Right lobe of liver (tissue), 6 donors: ENCODE measurements around the gene PEX16. TPM values are rescaled to one million over a fixed set of nuclear protein-coding genes. Genes with fewer than 3 reads are reported as not detected.

Experiments used
- ATAC-seq, 4 donors: fragments of 200-7000 bp; cut with Tn5 transposase; one replicate each; pipeline ENCODE4 v1.9.1; 2020; ENCODE audit warnings: mild to moderate bottlenecking in 4 of 4, moderate library complexity in 4 of 4
- DNase-seq, 3 donors: peaks; one replicate each; pipeline ENCODE4 v3.0.0-alpha.2; 2020
- H3K27ac ChIP-seq, 3 donors: fragments of 200-600 bp; one replicate each; pipeline ENCODE4 v1.8.0; 2022
- H3K27me3 ChIP-seq, 2 donors: fragments of 200-600 bp; one replicate each; pipeline ENCODE4 v1.8.0; 2022
- H3K36me3 ChIP-seq, 4 donors: fragments of 200-600 bp; sonication (generic) in 1 of 4; one replicate each; pipeline versions ENCODE4 v1.5.1 to v1.8.0; 2017 to 2022; ENCODE audit warnings: control low read depth in 1 of 4
- H3K4me1 ChIP-seq, 4 donors: fragments of 200-600 bp; sonication (generic) in 1 of 4; one replicate each; pipeline versions ENCODE4 v1.5.1 to v1.8.0; 2017 to 2022; ENCODE audit warnings: control low read depth in 1 of 4
- H3K4me3 ChIP-seq, 3 donors: fragments of 200-600 bp; one replicate each; pipeline ENCODE4 v1.8.0; 2022
- H3K9me3 ChIP-seq, 4 donors: fragments of 200-600 bp; sonication (generic) in 1 of 4; one replicate each; pipeline versions ENCODE4 v1.5.1 to v1.8.0; 2017 to 2022; ENCODE audit warnings: control low read depth in 1 of 4
- CTCF ChIP-seq, 4 donors: fragments of 200-600 bp in 3 of 4; fragments of 450-650 bp in 1 of 4; IDR thresholded peaks; one replicate each; pipeline versions ENCODE4 v1.5.1 to v1.8.0; 2016 to 2022; ENCODE audit warnings: antibody characterized with exemption in 4 of 4, mild to moderate bottlenecking in 2 of 4
- POLR2A ChIP-seq: fragments of 450-650 bp; IDR thresholded peaks from one replicate; pipeline ENCODE4 v1.6.1; 2017; ENCODE audit warnings: antibody characterized with exemption, mild to moderate bottlenecking
- WGBS: methylation state at CpG from one replicate; pipeline ENCODE4 v1.1.6; 2018; ENCODE audit warnings: low coverage, low lambda C conversion rate; ENCODE audit not compliant: insufficient coverage; ENCODE audit errors: missing lambda C conversion rate; 5-methylcytosine and 5-hydroxymethylcytosine counted together
- intact Hi-C, 2 donors: fragments of 100-400 bp; cut with DNase I; formaldehyde crosslinking; loops; one replicate each; pipeline versions ENCODE4 v1.11.2 to v1.14.1; 2022
- total RNA-seq, 6 experiments: library from RNA; depleted of rRNA in 2 of 6; stranded (reverse); fragments of >200 nt in 2 of 6; fragmentation: NEBNext Ultra II Directional in 3 of 6; extraction: Animal tissue kit (Norgen Biotek cat#: 25700) in 3 of 6; gene quantifications; one replicate each; pipeline versions ENCODE4 v1.1.0 to v1.2.4, GENCODE V29; 2016 to 2023
- donor health status: DM: no; HTN: yes; CAD: no.
- donor health status: DM: no; HTN: no; CAD: no.
- donor health status: DM: no; HTN: no; CAD: no.
- donor health status: DM: no; HTN: yes; CAD: no.
- donor health status: DM: no; HTN: yes; CAD: no.

Gene PEX16
- total RNA-seq, 6 experiments from 2014 or later = 17.9 to 36.7 (median 32.4) TPM

- ATAC-seq = no peak
Observed at GRCh38 chr11:45927684-45928413, 10.2 kb upstream of the PEX16 start.

GRCh38 chr11:45927332-45927683, 9.6 kb upstream of the PEX16 start:
- no peak for DNase-seq
- TF ChIP-seq CTCF (IDR thresholded peaks at IDR 0.05) = no peak
- no peak for TF ChIP-seq POLR2A
- no peak overlapping the region for H3K4me3 ChIP-seq
- H3K27ac ChIP-seq = no peak overlapping the region
- H3K36me3 ChIP-seq = no peaks in the 10 kb centered on the region
- ATAC-seq = no peak
- peaks cover 0 to 7% (median 0%) of the 10 kb centered on the region in 4 donors for H3K4me1 ChIP-seq
- H3K27me3 ChIP-seq = no peaks in the 10 kb centered on the region
- intact Hi-C loops = no loop called here
- 71% methylated on average over 6 of the region's 15 CpGs for WGBS
- H3K9me3 ChIP-seq = no peaks in the 10 kb centered on the region

More at GRCh38 chr11:45927684-45928413, 10.2 kb upstream of the PEX16 start:
- H3K9me3 ChIP-seq = no peaks in the 10 kb centered on the region
- H3K4me1 ChIP-seq = peaks cover 0 to 4% (median under 1%) of the 10 kb centered on the region in 4 donors
- intact Hi-C loops = no loop called here
- H3K27me3 ChIP-seq = no peaks in the 10 kb centered on the region
- 100% methylated on average over 1 of the region's 27 CpGs for WGBS
- no peak overlapping the region for H3K4me3 ChIP-seq
- no peak for TF ChIP-seq POLR2A
- peak in 1 of 3 donors; percentile 38 for DNase-seq
- H3K36me3 ChIP-seq = no peaks in the 10 kb centered on the region
- H3K27ac ChIP-seq = no peak overlapping the region

GRCh38 chr11:45926536-45927331, 9.1 kb upstream of the PEX16 start:
- 86% methylated on average over 4 of the region's 12 CpGs for WGBS
- Histone ChIP-seq H3K27me3 (no peaks in the 10 kb centered on the region), H3K9me3 (no peaks in the 10 kb centered on the region), H3K4me3 (no peak overlapping the region), H3K27ac (no peak overlapping the region), H3K4me1 (peaks cover 0 to 11% (median 0%) of the 10 kb centered on the region in 4 donors), H3K36me3 (no peaks in the 10 kb centered on the region)
- no peak for TF ChIP-seq POLR2A
- no peak for TF ChIP-seq CTCF (IDR thresholded peaks at IDR 0.05)
- DNase-seq (peak in 1 of 3 donors; percentile 39), ATAC-seq (no peak)
- intact Hi-C loops = no loop called here

GRCh38 chr11:45926001-45926401, 8.3 kb upstream of the PEX16 start:
- WGBS = 100% methylated on average over 1 of the region's 12 CpGs
- intact Hi-C loops = no loop called here
- DNase-seq (peak in 1 of 3 donors; percentile 40), ATAC-seq (no peak)
- Histone ChIP-seq H3K27ac (no peak overlapping the region), H3K4me3 (no peak overlapping the region), H3K36me3 (no peaks in the 10 kb centered on the region), H3K9me3 (no peaks in the 10 kb centered on the region), H3K27me3 (no peaks in the 10 kb centered on the region), H3K4me1 (peaks cover 0 to 11% (median 0%) of the 10 kb centered on the region in 4 donors)
- TF ChIP-seq POLR2A = no peak
- no peak for TF ChIP-seq CTCF (IDR thresholded peaks at IDR 0.05)

GRCh38 chr11:45925550-45925949, 7.9 kb upstream of the PEX16 start:
- no peak overlapping the region for H3K27ac ChIP-seq
- H3K4me1 ChIP-seq = peaks cover 0 to 11% (median 0%) of the 10 kb centered on the region in 4 donors
- DNase-seq (no peak), ATAC-seq (no peak)
- H3K9me3 ChIP-seq = no peaks in the 10 kb centered on the region
- no peak for TF ChIP-seq POLR2A
- no peak for TF ChIP-seq CTCF (IDR thresholded peaks at IDR 0.05)
- 85% methylated on average over 3 of the region's 3 CpGs for WGBS
- H3K27me3 ChIP-seq = no peaks in the 10 kb centered on the region
- intact Hi-C loops = no loop called here
- H3K36me3 ChIP-seq = no peaks in the 10 kb centered on the region
- no peak overlapping the region for H3K4me3 ChIP-seq
